Smooth muscle cell (in vitro differentiated cells): ENCODE measurements around the gene VSIG10L. TPM values are rescaled to one million over a fixed set of nuclear protein-coding genes. Genes with fewer than 3 reads are reported as not detected.

Source experiments
- DNase-seq: peaks from one replicate; lab custom pipeline; 2025; ENCODE audit not compliant: unreplicated experiment; lab: John Stamatoyannopoulos, UW
- H2AFZ ChIP-seq: fragments of 200-600 bp; sonication (generic); 2 replicates; pipeline ENCODE4 v1.6.0; 2016; ENCODE audit warnings: antibody characterized with exemption, low read depth, mild to moderate bottlenecking
- H3F3A ChIP-seq: fragments of 200-600 bp; sonication (generic); 2 replicates; pipeline ENCODE4 v1.6.0; 2017; ENCODE audit warnings: antibody characterized with exemption, low read depth
- H3K27ac ChIP-seq: fragments of 200-600 bp; sonication (generic); 2 replicates; pipeline ENCODE4 v1.5.1; 2016; ENCODE audit warnings: low read depth, mild to moderate bottlenecking
- H3K27me3 ChIP-seq: fragments of 200-600 bp; sonication (generic); 2 replicates; pipeline ENCODE4 v1.6.1; 2016; ENCODE audit warnings: low read depth, mild to moderate bottlenecking
- H3K36me3 ChIP-seq: fragments of 200-600 bp; sonication (generic); 2 replicates; pipeline ENCODE4 v1.5.1; 2016; ENCODE audit warnings: low read depth
- H3K4me1 ChIP-seq: fragments of 200-600 bp; sonication (generic); 2 replicates; pipeline ENCODE4 v1.5.1; 2016; ENCODE audit warnings: low read depth
- H3K4me2 ChIP-seq: fragments of 200-600 bp; sonication (generic); 2 replicates; pipeline ENCODE4 v1.6.0; 2016; ENCODE audit warnings: mild to moderate bottlenecking
- H3K4me3 ChIP-seq: fragments of 200-600 bp; sonication (generic); 2 replicates; pipeline ENCODE4 v1.5.1; 2016; ENCODE audit warnings: mild to moderate bottlenecking
- H3K79me2 ChIP-seq: fragments of 200-600 bp; sonication (generic); 2 replicates; pipeline ENCODE4 v1.6.0; 2016; ENCODE audit warnings: low read depth, mild to moderate bottlenecking
- H3K9ac ChIP-seq: fragments of 200-600 bp; sonication (generic); 2 replicates; pipeline ENCODE4 v1.6.0; 2016; ENCODE audit warnings: low read depth
- H3K9me3 ChIP-seq: fragments of 200-600 bp; sonication (generic); replicated peaks from 2 replicates; pipeline ENCODE4 v1.5.1; 2016; ENCODE audit warnings: low read depth
- H4K20me1 ChIP-seq: fragments of 200-600 bp; sonication (generic); 2 replicates; pipeline ENCODE4 v1.6.0; 2016; ENCODE audit warnings: low read depth
- CTCF ChIP-seq: fragments of 200-600 bp; sonication (generic); IDR thresholded peaks from 2 replicates; pipeline ENCODE4 v1.5.1; 2017; ENCODE audit warnings: borderline replicate concordance, mild to moderate bottlenecking, antibody characterized with exemption; ENCODE audit not compliant: insufficient read depth, poor library complexity, severe bottlenecking
- WGBS: methylation state at CpG from one replicate; pipeline ENCODE4 v1.1.7; 2016; ENCODE audit warnings: low lambda C conversion rate; 5-methylcytosine and 5-hydroxymethylcytosine counted together
- polyA plus RNA-seq: library from polyadenylated mRNA; unstranded; fragments of >200 nt; fragmentation: Nextera tagmentation; extraction: Ambion mirVana; gene quantifications from 2 replicates; pipeline ENCODE4 v1.2.1, GENCODE V29; 2016
- total RNA-seq: library from RNA; depleted of rRNA; stranded (reverse); fragments of >200 nt; gene quantifications from 2 replicates; pipeline ENCODE4 v1.2.3, GENCODE V29; 2014

Gene VSIG10L
- total and polyA plus RNA-seq, 2 experiments from 2014 or later = 2.2 to 4.2 TPM

- Histone ChIP-seq H2AFZ (no peak overlapping the region), H3K9ac (no peak overlapping the region), H3F3A (peaks cover 6% of the 10 kb centered on the region), H3K4me3 (no peak overlapping the region), H3K27me3 (no peaks in the 10 kb centered on the region), H4K20me1 (no peaks in the 10 kb centered on the region), H3K79me2 (no peaks in the 10 kb centered on the region), H3K27ac (peak overlapping the region; percentile 37), H3K4me1 (peaks cover 13% of the 10 kb centered on the region), H3K9me3 (no peaks in the 10 kb centered on the region), H3K4me2 (no peak overlapping the region), H3K36me3 (no peaks in the 10 kb centered on the region)
- no peak for TF ChIP-seq CTCF
- WGBS = 96% methylated on average over 11 of the region's 11 CpGs
- DNase-seq = no peak
Measured at GRCh38 chr19:51351266-51351990, 9.5 kb upstream of the VSIG10L start.

GRCh38 chr19:51347209-51347928, 5.4 kb upstream of the VSIG10L start:
- Histone ChIP-seq H4K20me1 (no peaks in the 10 kb centered on the region), H3K4me1 (no peaks in the 10 kb centered on the region), H2AFZ (no peak overlapping the region), H3F3A (peaks cover 6% of the 10 kb centered on the region), H3K27me3 (no peaks in the 10 kb centered on the region), H3K4me2 (no peak overlapping the region), H3K36me3 (no peaks in the 10 kb centered on the region), H3K79me2 (no peaks in the 10 kb centered on the region), H3K27ac (no peak overlapping the region), H3K4me3 (no peak overlapping the region), H3K9me3 (no peaks in the 10 kb centered on the region), H3K9ac (no peak overlapping the region)
- no peak for DNase-seq
- WGBS = 79% methylated on average over 10 of the region's 10 CpGs
- no peak for TF ChIP-seq CTCF

- H3K9me3 ChIP-seq = no peaks in the 10 kb centered on the region
- no peak overlapping the region for H3K27ac ChIP-seq
- peaks cover 6% of the 10 kb centered on the region for H3F3A ChIP-seq
- no peak for TF ChIP-seq CTCF
- DNase-seq = no peak
- 84% methylated on average over 17 of the region's 17 CpGs for WGBS
- no peaks in the 10 kb centered on the region for H3K36me3 ChIP-seq
- no peak overlapping the region for H3K4me3 ChIP-seq
- no peaks in the 10 kb centered on the region for H3K27me3 ChIP-seq
- H3K9ac ChIP-seq = no peak overlapping the region
- H3K4me1 ChIP-seq = no peaks in the 10 kb centered on the region
- H4K20me1 ChIP-seq = no peaks in the 10 kb centered on the region
- no peak overlapping the region for H3K4me2 ChIP-seq
- no peaks in the 10 kb centered on the region for H3K79me2 ChIP-seq
- H2AFZ ChIP-seq = no peak overlapping the region
Measured at GRCh38 chr19:51346742-51347141, 4.8 kb upstream of the VSIG10L start.
